HepG2 (cell line): Measurements from ENCODE around the gene ATP9A. TPM values are rescaled to one million over a fixed set of nuclear protein-coding genes. Genes with fewer than 3 reads are reported as not detected.

Experiments
- ADNP ChIP-seq: sonication (generic); formaldehyde crosslinking; IDR thresholded peaks from 2 replicates; pipeline ENCODE4 v1.4.0; 2020; ENCODE audit warnings: missing genetic modification reagents
- CREB3 ChIP-seq: sonication (generic); formaldehyde crosslinking; IDR thresholded peaks from 2 replicates; pipeline ENCODE4 v1.5.0; 2020; ENCODE audit warnings: missing genetic modification reagents
- FOSL2 ChIP-seq: sonication (generic); formaldehyde crosslinking; IDR thresholded peaks from 2 replicates; pipeline ENCODE4 v1.4.0; 2020; ENCODE audit warnings: missing genetic modification reagents
- FOXA3 ChIP-seq: IDR thresholded peaks from 2 replicates; pipeline ENCODE4 v1.6.1; 2016; ENCODE audit warnings: missing genetic modification reagents, missing compliant biosample characterization
- MAFF ChIP-seq: IDR thresholded peaks from 2 replicates; pipeline ENCODE4 v1.6.1; 2011; ENCODE audit warnings: low read depth, low read length, improper control_type of control experiment
- MIXL1 ChIP-seq: IDR thresholded peaks from 2 replicates; pipeline ENCODE4 v1.6.1; 2016
- NFE2 ChIP-seq: sonication (generic); formaldehyde crosslinking; IDR thresholded peaks from 2 replicates; pipeline ENCODE4 v1.4.0; 2020; ENCODE audit warnings: missing genetic modification reagents
- NR2F2 ChIP-seq: IDR thresholded peaks from 2 replicates; pipeline ENCODE4 v1.6.1; 2012; ENCODE audit warnings: low read depth, inconsistent platforms, borderline replicate concordance
- PATZ1 ChIP-seq: sonication (generic); formaldehyde crosslinking; IDR thresholded peaks from 2 replicates; pipeline ENCODE4 v1.4.0; 2020; ENCODE audit warnings: missing genetic modification reagents
- PPARG ChIP-seq: conservative IDR thresholded peaks from 2 replicates; pipeline ENCODE4 v1.6.1; 2016; ENCODE audit warnings: missing biosample characterization, missing genetic modification reagents
- RORA ChIP-seq: sonication (generic); formaldehyde crosslinking; IDR thresholded peaks from 2 replicates; pipeline ENCODE4 v1.5.0; 2020; ENCODE audit warnings: mild to moderate bottlenecking, missing genetic modification reagents, moderate library complexity
- RXRA ChIP-seq: sonication (generic); formaldehyde crosslinking; IDR thresholded peaks from 2 replicates; pipeline ENCODE4 v1.5.1; 2020; ENCODE audit warnings: missing genetic modification reagents
- TBX2 ChIP-seq: sonication (generic); formaldehyde crosslinking; IDR thresholded peaks from 2 replicates; pipeline ENCODE4 v1.5.0; 2020; ENCODE audit warnings: missing genetic modification reagents, mild to moderate bottlenecking, borderline replicate concordance
- TBX3 ChIP-seq: fragments of 450-650 bp; IDR thresholded peaks from 2 replicates; pipeline ENCODE4 v1.6.1; 2017; ENCODE audit warnings: antibody characterized with exemption, mild to moderate bottlenecking, inconsistent platforms, borderline replicate concordance
- ZNF772 ChIP-seq: sonication (generic); formaldehyde crosslinking; IDR thresholded peaks from 2 replicates; pipeline ENCODE4 v1.5.0; 2020; ENCODE audit warnings: mild to moderate bottlenecking, missing genetic modification reagents
- polyA plus RNA-seq, 8 experiments: library from polyadenylated mRNA; depleted of rRNA in 3 of 8; stranded (reverse) in 7 of 8; unstranded in 1 of 8; fragments of >200 nt; fragmentation: Illumina TruSeq in 4 of 8; extraction: Trizol in 4 of 8; gene quantifications; 2 replicates each; pipeline versions ENCODE4 v1.2.1 to v1.2.3, GENCODE V29; 2011 to 2016; ENCODE audit warnings: low read depth in 4 of 8, missing spikeins in 1 of 8, mixed read lengths in 1 of 8; ENCODE audit not compliant: insufficient read depth in 1 of 8
- total RNA-seq, 5 experiments: library from RNA; depleted of rRNA; stranded (reverse); fragments of >200 nt; fragmentation: Illumina TruSeq; extraction: Trizol; gene quantifications; 2 replicates each; pipeline ENCODE4 v1.2.3, GENCODE V29; 2016; ENCODE audit warnings: low read depth in 1 of 5
- TF ChIP-seq, protein P1 (sequence below): sonication (generic); formaldehyde crosslinking; IDR thresholded peaks from 2 replicates; pipeline ENCODE4; 2020; ENCODE audit warnings: missing genetic modification reagents, mild to moderate bottlenecking, borderline replicate concordance
- TF ChIP-seq, protein P2 (sequence below): sonication (generic); formaldehyde crosslinking; IDR thresholded peaks from 2 replicates; pipeline ENCODE4 v1.4.0; 2020; ENCODE audit warnings: missing genetic modification reagents, borderline replicate concordance
- TF ChIP-seq, protein P3 (sequence below): sonication (generic); formaldehyde crosslinking; IDR thresholded peaks from 2 replicates; pipeline ENCODE4 v1.4.0; 2020; ENCODE audit warnings: missing genetic modification reagents

ATP9A gene
- total and polyA plus RNA-seq, 2 of the 13 experiments (the other 11 are each of a cell fraction or from before 2014, with no cell fraction given) = 11.8 to 18.5 TPM

GRCh38 chr20:51735728-51736600, 32.2 kb downstream of the ATP9A start (continued):
- TF ChIP-seq, protein P1, sequence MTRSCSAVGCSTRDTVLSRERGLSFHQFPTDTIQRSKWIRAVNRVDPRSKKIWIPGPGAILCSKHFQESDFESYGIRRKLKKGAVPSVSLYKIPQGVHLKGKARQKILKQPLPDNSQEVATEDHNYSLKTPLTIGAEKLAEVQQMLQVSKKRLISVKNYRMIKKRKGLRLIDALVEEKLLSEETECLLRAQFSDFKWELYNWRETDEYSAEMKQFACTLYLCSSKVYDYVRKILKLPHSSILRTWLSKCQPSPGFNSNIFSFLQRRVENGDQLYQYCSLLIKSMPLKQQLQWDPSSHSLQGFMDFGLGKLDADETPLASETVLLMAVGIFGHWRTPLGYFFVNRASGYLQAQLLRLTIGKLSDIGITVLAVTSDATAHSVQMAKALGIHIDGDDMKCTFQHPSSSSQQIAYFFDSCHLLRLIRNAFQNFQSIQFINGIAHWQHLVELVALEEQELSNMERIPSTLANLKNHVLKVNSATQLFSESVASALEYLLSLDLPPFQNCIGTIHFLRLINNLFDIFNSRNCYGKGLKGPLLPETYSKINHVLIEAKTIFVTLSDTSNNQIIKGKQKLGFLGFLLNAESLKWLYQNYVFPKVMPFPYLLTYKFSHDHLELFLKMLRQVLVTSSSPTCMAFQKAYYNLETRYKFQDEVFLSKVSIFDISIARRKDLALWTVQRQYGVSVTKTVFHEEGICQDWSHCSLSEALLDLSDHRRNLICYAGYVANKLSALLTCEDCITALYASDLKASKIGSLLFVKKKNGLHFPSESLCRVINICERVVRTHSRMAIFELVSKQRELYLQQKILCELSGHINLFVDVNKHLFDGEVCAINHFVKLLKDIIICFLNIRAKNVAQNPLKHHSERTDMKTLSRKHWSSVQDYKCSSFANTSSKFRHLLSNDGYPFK (CRISPR knock-in tag) = peak; percentile 44; the same call in 1 of the 2 replicates
- TF ChIP-seq TBX3 = no peak
- TF ChIP-seq ZNF772 (CRISPR knock-in tag) = peak; percentile 66; the same call in 1 of the 2 replicates
- peak; percentile 64 for TF ChIP-seq FOXA3 (CRISPR knock-in tag)
- peak; percentile 36; the same call in 1 of the 2 replicates for TF ChIP-seq PATZ1 (CRISPR knock-in tag)
- peak; percentile 34; the same call in 1 of the 2 replicates for TF ChIP-seq RXRA (CRISPR knock-in tag)
- TF ChIP-seq CREB3 (CRISPR knock-in tag) = no peak
- peak; percentile 67; the same call in 1 of the 2 replicates for TF ChIP-seq TBX2 (CRISPR knock-in tag)
- TF ChIP-seq ADNP = peak; percentile 72; the same call in 1 of the 2 replicates
- no peak for TF ChIP-seq RORA (CRISPR knock-in tag)
- TF ChIP-seq MIXL1 = peak; percentile 26; the same call in 1 of the 2 replicates
- TF ChIP-seq, protein P2, sequence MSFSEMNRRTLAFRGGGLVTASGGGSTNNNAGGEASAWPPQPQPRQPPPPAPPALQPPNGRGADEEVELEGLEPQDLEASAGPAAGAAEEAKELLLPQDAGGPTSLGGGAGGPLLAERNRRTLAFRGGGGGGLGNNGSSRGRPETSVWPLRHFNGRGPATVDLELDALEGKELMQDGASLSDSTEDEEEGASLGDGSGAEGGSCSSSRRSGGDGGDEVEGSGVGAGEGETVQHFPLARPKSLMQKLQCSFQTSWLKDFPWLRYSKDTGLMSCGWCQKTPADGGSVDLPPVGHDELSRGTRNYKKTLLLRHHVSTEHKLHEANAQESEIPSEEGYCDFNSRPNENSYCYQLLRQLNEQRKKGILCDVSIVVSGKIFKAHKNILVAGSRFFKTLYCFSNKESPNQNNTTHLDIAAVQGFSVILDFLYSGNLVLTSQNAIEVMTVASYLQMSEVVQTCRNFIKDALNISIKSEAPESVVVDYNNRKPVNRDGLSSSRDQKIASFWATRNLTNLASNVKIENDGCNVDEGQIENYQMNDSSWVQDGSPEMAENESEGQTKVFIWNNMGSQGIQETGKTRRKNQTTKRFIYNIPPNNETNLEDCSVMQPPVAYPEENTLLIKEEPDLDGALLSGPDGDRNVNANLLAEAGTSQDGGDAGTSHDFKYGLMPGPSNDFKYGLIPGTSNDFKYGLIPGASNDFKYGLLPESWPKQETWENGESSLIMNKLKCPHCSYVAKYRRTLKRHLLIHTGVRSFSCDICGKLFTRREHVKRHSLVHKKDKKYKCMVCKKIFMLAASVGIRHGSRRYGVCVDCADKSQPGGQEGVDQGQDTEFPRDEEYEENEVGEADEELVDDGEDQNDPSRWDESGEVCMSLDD (CRISPR knock-in tag) = no peak
- TF ChIP-seq, protein P3, sequence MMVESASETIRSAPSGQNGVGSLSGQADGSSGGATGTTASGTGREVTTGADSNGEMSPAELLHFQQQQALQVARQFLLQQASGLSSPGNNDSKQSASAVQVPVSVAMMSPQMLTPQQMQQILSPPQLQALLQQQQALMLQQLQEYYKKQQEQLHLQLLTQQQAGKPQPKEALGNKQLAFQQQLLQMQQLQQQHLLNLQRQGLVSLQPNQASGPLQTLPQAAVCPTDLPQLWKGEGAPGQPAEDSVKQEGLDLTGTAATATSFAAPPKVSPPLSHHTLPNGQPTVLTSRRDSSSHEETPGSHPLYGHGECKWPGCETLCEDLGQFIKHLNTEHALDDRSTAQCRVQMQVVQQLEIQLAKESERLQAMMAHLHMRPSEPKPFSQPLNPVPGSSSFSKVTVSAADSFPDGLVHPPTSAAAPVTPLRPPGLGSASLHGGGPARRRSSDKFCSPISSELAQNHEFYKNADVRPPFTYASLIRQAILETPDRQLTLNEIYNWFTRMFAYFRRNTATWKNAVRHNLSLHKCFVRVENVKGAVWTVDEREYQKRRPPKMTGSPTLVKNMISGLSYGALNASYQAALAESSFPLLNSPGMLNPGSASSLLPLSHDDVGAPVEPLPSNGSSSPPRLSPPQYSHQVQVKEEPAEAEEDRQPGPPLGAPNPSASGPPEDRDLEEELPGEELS (CRISPR knock-in tag) = peak; percentile 83
- TF ChIP-seq FOSL2 = peak; percentile 24; the same call in 1 of the 2 replicates
- peak; percentile 79 for TF ChIP-seq PPARG (CRISPR knock-in tag)
- peak; percentile 17; the same call in 1 of the 2 replicates for TF ChIP-seq NR2F2
- no peak for TF ChIP-seq MAFF
- no peak for TF ChIP-seq NFE2 (CRISPR knock-in tag)
